GM12878 (cell line): Measurements from ENCODE around the gene IGF1R. TPM values are rescaled to one million over a fixed set of nuclear protein-coding genes. Genes with fewer than 3 reads are reported as not detected.

Source experiments
- BACH1 ChIP-seq: fragments of 450-650 bp; IDR thresholded peaks from 2 replicates; pipeline ENCODE4 v1.6.1; 2017; ENCODE audit warnings: mild to moderate bottlenecking, borderline replicate concordance
- HDGF ChIP-seq: fragments of 450-650 bp; IDR thresholded peaks from 2 replicates; pipeline ENCODE4 v1.6.1; 2016; ENCODE audit warnings: antibody characterized with exemption
- SREBF2 ChIP-seq: IDR thresholded peaks from 2 replicates; pipeline ENCODE4 v1.6.1; 2012; ENCODE audit warnings: mild to moderate bottlenecking, low read length
- SRF ChIP-seq, 2 experiments: IDR thresholded peaks; 2 replicates each; pipeline ENCODE4 v1.6.1; 2011; ENCODE audit warnings: low read depth in 2 of 2, low read length in 2 of 2, mild to moderate bottlenecking in 1 of 2, moderate library complexity in 1 of 2
- ZNF622 ChIP-seq: fragments of 450-650 bp; IDR thresholded peaks from 2 replicates; pipeline ENCODE4 v1.6.1; 2017; ENCODE audit warnings: mild to moderate bottlenecking, inconsistent platforms
- ZSCAN29 ChIP-seq: fragments of 450-650 bp; IDR thresholded peaks from 2 replicates; pipeline ENCODE4 v1.6.1; 2017; ENCODE audit warnings: mild to moderate bottlenecking, moderate library complexity
- polyA plus RNA-seq, 11 experiments: library from polyadenylated mRNA; depleted of rRNA in 4 of 11; unstranded in 6 of 11; stranded (reverse) in 5 of 11; fragments of >200 nt; fragmentation: Nextera tagmentation in 4 of 11; fragmentation: Illumina TruSeq in 1 of 11; extraction: Ambion mirVana in 4 of 11; extraction: Trizol in 1 of 11; gene quantifications; 1 replicate in 1 of 11; 2 replicates in 10 of 11; pipeline versions ENCODE4 v1.2.1 to v1.2.3, GENCODE V29; 2011 to 2016; ENCODE audit warnings: inconsistent platforms in 2 of 11, missing spikeins in 2 of 11, low read depth in 1 of 11
- total RNA-seq, 4 experiments: library from RNA; depleted of rRNA in 3 of 4; stranded (reverse); fragments of >200 nt in 3 of 4; fragmentation: Illumina TruSeq in 1 of 4; extraction: Trizol in 1 of 4; gene quantifications; 2 replicates each; pipeline versions ENCODE4 v1.2.1 to v1.2.3, GENCODE V29; 2013 to 2021
- TF ChIP-seq, protein P1 (sequence below): fragments of 450-650 bp; formaldehyde crosslinking; IDR thresholded peaks from 2 replicates; pipeline ENCODE4 v1.5.0; 2022; ENCODE audit warnings: mild to moderate bottlenecking, missing genetic modification characterization
- TF ChIP-seq, protein P2 (sequence below): fragments of 450-650 bp; IDR thresholded peaks from 2 replicates; pipeline ENCODE4 v1.6.1; 2017; ENCODE audit warnings: mild to moderate bottlenecking
- TF ChIP-seq, protein P3 (sequence below): fragments of 450-650 bp; IDR thresholded peaks from 2 replicates; pipeline ENCODE4 v1.6.1; 2016; ENCODE audit warnings: mild to moderate bottlenecking, moderate library complexity, borderline replicate concordance
- TF ChIP-seq, protein P4 (sequence below): fragments of 450-650 bp; IDR thresholded peaks from 2 replicates; pipeline ENCODE4 v1.6.1; 2018; ENCODE audit warnings: mild to moderate bottlenecking, low read depth, moderate library complexity; ENCODE audit not compliant: partially characterized antibody

IGF1R gene
- total and polyA plus RNA-seq, 10 of the 15 experiments (the other 5 are each of a cell fraction or from before 2014, with no cell fraction given): 0.03 to 2.7 (median 0.66) TPM

DNA sequence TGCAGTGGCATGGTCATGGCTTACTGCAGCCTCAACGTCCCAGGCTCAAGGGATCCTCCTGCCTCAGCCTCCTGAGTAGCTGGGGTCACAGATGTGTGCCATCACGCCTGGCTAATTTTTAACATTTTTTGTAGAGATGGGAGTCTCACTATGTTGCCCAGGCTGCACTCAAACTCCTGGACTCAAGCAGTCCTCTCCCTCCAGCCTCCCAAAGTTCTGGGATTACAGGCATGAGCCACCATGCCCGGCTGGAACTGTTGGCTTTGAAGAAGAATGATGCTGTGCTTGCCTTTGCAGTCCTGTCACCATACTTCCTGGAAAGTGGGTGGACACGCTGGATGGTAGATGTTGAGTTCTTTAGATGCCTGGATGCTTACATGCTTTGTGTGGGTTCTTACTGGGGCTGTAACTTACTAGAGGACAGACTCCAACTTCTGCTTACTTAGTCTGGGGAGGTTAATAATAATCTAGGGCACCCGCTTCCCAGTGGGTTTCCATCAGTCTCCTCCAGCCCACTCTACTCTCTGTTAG, 36.7 kb downstream of the IGF1R start (continued):
- TF ChIP-seq, protein P1, sequence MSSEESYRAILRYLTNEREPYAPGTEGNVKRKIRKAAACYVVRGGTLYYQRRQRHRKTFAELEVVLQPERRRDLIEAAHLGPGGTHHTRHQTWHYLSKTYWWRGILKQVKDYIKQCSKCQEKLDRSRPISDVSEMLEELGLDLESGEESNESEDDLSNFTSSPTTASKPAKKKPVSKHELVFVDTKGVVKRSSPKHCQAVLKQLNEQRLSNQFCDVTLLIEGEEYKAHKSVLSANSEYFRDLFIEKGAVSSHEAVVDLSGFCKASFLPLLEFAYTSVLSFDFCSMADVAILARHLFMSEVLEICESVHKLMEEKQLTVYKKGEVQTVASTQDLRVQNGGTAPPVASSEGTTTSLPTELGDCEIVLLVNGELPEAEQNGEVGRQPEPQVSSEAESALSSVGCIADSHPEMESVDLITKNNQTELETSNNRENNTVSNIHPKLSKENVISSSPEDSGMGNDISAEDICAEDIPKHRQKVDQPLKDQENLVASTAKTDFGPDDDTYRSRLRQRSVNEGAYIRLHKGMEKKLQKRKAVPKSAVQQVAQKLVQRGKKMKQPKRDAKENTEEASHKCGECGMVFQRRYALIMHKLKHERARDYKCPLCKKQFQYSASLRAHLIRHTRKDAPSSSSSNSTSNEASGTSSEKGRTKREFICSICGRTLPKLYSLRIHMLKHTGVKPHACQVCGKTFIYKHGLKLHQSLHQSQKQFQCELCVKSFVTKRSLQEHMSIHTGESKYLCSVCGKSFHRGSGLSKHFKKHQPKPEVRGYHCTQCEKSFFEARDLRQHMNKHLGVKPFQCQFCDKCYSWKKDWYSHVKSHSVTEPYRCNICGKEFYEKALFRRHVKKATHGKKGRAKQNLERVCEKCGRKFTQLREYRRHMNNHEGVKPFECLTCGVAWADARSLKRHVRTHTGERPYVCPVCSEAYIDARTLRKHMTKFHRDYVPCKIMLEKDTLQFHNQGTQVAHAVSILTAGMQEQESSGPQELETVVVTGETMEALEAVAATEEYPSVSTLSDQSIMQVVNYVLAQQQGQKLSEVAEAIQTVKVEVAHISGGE: no peak
- TF ChIP-seq HDGF (no peak), SRF (IDR thresholded peaks at IDR 0.05; ENCODE audit: low read depth in 2 of 2, low read length in 2 of 2) (no peak), ZSCAN29 (no peak), ZNF622 (no peak), BACH1 (no peak), SREBF2 (no peak)
- TF ChIP-seq, protein P2, sequence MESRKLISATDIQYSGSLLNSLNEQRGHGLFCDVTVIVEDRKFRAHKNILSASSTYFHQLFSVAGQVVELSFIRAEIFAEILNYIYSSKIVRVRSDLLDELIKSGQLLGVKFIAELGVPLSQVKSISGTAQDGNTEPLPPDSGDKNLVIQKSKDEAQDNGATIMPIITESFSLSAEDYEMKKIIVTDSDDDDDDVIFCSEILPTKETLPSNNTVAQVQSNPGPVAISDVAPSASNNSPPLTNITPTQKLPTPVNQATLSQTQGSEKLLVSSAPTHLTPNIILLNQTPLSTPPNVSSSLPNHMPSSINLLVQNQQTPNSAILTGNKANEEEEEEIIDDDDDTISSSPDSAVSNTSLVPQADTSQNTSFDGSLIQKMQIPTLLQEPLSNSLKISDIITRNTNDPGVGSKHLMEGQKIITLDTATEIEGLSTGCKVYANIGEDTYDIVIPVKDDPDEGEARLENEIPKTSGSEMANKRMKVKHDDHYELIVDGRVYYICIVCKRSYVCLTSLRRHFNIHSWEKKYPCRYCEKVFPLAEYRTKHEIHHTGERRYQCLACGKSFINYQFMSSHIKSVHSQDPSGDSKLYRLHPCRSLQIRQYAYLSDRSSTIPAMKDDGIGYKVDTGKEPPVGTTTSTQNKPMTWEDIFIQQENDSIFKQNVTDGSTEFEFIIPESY: no peak
- TF ChIP-seq, protein P3, sequence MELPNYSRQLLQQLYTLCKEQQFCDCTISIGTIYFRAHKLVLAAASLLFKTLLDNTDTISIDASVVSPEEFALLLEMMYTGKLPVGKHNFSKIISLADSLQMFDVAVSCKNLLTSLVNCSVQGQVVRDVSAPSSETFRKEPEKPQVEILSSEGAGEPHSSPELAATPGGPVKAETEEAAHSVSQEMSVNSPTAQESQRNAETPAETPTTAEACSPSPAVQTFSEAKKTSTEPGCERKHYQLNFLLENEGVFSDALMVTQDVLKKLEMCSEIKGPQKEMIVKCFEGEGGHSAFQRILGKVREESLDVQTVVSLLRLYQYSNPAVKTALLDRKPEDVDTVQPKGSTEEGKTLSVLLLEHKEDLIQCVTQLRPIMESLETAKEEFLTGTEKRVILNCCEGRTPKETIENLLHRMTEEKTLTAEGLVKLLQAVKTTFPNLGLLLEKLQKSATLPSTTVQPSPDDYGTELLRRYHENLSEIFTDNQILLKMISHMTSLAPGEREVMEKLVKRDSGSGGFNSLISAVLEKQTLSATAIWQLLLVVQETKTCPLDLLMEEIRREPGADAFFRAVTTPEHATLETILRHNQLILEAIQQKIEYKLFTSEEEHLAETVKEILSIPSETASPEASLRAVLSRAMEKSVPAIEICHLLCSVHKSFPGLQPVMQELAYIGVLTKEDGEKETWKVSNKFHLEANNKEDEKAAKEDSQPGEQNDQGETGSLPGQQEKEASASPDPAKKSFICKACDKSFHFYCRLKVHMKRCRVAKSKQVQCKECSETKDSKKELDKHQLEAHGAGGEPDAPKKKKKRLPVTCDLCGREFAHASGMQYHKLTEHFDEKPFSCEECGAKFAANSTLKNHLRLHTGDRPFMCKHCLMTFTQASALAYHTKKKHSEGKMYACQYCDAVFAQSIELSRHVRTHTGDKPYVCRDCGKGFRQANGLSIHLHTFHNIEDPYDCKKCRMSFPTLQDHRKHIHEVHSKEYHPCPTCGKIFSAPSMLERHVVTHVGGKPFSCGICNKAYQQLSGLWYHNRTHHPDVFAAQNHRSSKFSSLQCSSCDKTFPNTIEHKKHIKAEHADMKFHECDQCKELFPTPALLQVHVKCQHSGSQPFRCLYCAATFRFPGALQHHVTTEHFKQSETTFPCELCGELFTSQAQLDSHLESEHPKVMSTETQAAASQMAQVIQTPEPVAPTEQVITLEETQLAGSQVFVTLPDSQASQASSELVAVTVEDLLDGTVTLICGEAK: no peak
- TF ChIP-seq, protein P4, sequence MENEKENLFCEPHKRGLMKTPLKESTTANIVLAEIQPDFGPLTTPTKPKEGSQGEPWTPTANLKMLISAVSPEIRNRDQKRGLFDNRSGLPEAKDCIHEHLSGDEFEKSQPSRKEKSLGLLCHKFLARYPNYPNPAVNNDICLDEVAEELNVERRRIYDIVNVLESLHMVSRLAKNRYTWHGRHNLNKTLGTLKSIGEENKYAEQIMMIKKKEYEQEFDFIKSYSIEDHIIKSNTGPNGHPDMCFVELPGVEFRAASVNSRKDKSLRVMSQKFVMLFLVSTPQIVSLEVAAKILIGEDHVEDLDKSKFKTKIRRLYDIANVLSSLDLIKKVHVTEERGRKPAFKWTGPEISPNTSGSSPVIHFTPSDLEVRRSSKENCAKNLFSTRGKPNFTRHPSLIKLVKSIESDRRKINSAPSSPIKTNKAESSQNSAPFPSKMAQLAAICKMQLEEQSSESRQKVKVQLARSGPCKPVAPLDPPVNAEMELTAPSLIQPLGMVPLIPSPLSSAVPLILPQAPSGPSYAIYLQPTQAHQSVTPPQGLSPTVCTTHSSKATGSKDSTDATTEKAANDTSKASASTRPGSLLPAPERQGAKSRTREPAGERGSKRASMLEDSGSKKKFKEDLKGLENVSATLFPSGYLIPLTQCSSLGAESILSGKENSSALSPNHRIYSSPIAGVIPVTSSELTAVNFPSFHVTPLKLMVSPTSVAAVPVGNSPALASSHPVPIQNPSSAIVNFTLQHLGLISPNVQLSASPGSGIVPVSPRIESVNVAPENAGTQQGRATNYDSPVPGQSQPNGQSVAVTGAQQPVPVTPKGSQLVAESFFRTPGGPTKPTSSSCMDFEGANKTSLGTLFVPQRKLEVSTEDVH: no peak
